ENCODE measurements around the gene FILIP1.

FILIP1 gene

DNA sequence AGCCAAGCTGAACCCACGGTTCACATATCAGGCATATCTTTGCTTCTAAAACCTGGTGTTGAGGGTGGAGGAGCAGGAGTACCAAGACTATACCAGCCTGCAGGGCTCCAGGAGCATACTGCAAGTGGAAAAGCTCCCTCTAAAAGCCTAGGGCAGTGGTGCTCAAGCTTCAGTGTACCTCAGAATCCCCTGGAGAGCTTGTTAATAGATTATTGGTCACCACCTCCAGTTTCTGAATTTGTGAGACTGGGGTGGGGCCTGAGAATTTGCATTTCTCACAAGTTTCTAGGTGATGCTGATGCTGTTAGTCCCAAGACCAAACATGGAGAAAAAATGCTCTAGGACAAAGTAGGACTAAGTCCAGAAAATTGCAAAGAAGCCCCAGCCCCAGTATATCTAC, 65.4 kb downstream of the FILIP1 start:
- H3F3A ChIP-seq (ENCODE audit: insufficient read depth) = no peaks in the 10 kb centered on the region
- H3K27ac ChIP-seq (ENCODE audit: low read depth, low read length) = no peak overlapping the region
- H3K9me3 ChIP-seq (ENCODE audit: insufficient read depth, low read length) = no peaks in the 10 kb centered on the region
- H3K79me2 ChIP-seq (ENCODE audit: insufficient read depth, low read length) = no peaks in the 10 kb centered on the region
- H3K4me2 ChIP-seq (ENCODE audit: low read depth, low read length, poor library complexity, severe bottlenecking) = no peak overlapping the region
- no peaks in the 10 kb centered on the region for H3K36me3 ChIP-seq (ENCODE audit: low read length)
- no peaks in the 10 kb centered on the region for H3K9me2 ChIP-seq (replicated peaks; ENCODE audit: insufficient read depth, low read length)
- no peak for TF ChIP-seq CTCF (IDR thresholded peaks at IDR 0.05; ENCODE audit: insufficient read depth, low read length, poor library complexity, severe bottlenecking)
- no peak for TF ChIP-seq EZH2phosphoT487 (conservative IDR thresholded peaks at IDR 0.05; ENCODE audit: low read length)
- H4K20me1 ChIP-seq (ENCODE audit: low read depth, low read length) = no peaks in the 10 kb centered on the region
- no peak overlapping the region for H2AFZ ChIP-seq (ENCODE audit: low read depth, low read length, severe bottlenecking)
- no peak overlapping the region for H3K4me3 ChIP-seq (ENCODE audit: insufficient read depth, low read length, poor library complexity, severe bottlenecking)
- no peaks in the 10 kb centered on the region for H3K27me3 ChIP-seq (ENCODE audit: low read length)
- H3K9ac ChIP-seq (ENCODE audit: low read length) = no peak overlapping the region

GRCh38 chr6:75427329-75427728, 66.3 kb downstream of the FILIP1 start:
- Histone ChIP-seq H3K79me2 (ENCODE audit: insufficient read depth, low read length) (no peaks in the 10 kb centered on the region), H4K20me1 (ENCODE audit: low read depth, low read length) (no peaks in the 10 kb centered on the region), H2AFZ (ENCODE audit: low read depth, low read length, severe bottlenecking) (no peak overlapping the region), H3K27me3 (ENCODE audit: low read length) (no peaks in the 10 kb centered on the region), H3K9me2 (replicated peaks; ENCODE audit: insufficient read depth, low read length) (no peaks in the 10 kb centered on the region), H3F3A (ENCODE audit: insufficient read depth) (no peaks in the 10 kb centered on the region), H3K9me3 (ENCODE audit: insufficient read depth, low read length) (no peaks in the 10 kb centered on the region), H3K4me3 (ENCODE audit: insufficient read depth, low read length, poor library complexity, severe bottlenecking) (no peak overlapping the region), H3K9ac (ENCODE audit: low read length) (no peak overlapping the region), H3K36me3 (ENCODE audit: low read length) (no peaks in the 10 kb centered on the region), H3K4me2 (ENCODE audit: low read depth, low read length, poor library complexity, severe bottlenecking) (no peak overlapping the region), H3K27ac (ENCODE audit: low read depth, low read length) (no peak overlapping the region)
- no peak for TF ChIP-seq EZH2phosphoT487 (conservative IDR thresholded peaks at IDR 0.05; ENCODE audit: low read length)
- TF ChIP-seq CTCF (IDR thresholded peaks at IDR 0.05; ENCODE audit: insufficient read depth, low read length, poor library complexity, severe bottlenecking) = no peak

GRCh38 chr6:75424618-75425548, 68.7 kb downstream of the FILIP1 start:
- H3K27ac ChIP-seq (ENCODE audit: low read depth, low read length) = no peak overlapping the region
- H3K9ac ChIP-seq (ENCODE audit: low read length) = no peak overlapping the region
- H3K27me3 ChIP-seq (ENCODE audit: low read length) = no peaks in the 10 kb centered on the region
- no peaks in the 10 kb centered on the region for H3K79me2 ChIP-seq (ENCODE audit: insufficient read depth, low read length)
- TF ChIP-seq EZH2phosphoT487 (conservative IDR thresholded peaks at IDR 0.05; ENCODE audit: low read length) (no peak), CTCF (IDR thresholded peaks at IDR 0.05; ENCODE audit: insufficient read depth, low read length, poor library complexity, severe bottlenecking) (no peak)
- no peak overlapping the region for H3K4me2 ChIP-seq (ENCODE audit: low read depth, low read length, poor library complexity, severe bottlenecking)
- no peak overlapping the region for H3K4me3 ChIP-seq (ENCODE audit: insufficient read depth, low read length, poor library complexity, severe bottlenecking)
- no peak overlapping the region for H2AFZ ChIP-seq (ENCODE audit: low read depth, low read length, severe bottlenecking)
- H4K20me1 ChIP-seq (ENCODE audit: low read depth, low read length) = no peaks in the 10 kb centered on the region
- H3K9me2 ChIP-seq (replicated peaks; ENCODE audit: insufficient read depth, low read length) = no peaks in the 10 kb centered on the region
- H3K9me3 ChIP-seq (ENCODE audit: insufficient read depth, low read length) = no peaks in the 10 kb centered on the region
- no peaks in the 10 kb centered on the region for H3K36me3 ChIP-seq (ENCODE audit: low read length)
- H3F3A ChIP-seq (ENCODE audit: insufficient read depth) = no peaks in the 10 kb centered on the region

All from SU-DHL-6 (cell line).